AG10803 (cell line): Measurements from ENCODE around the gene KCNMA1.

Source experiments
- DNase-seq: peaks from one replicate; pipeline ENCODE4 v3.0.0; 2010; ENCODE audit warnings: low read depth
- H3K4me3 ChIP-seq: 2 replicates; pipeline ENCODE4 v1.5.1; 2011; ENCODE audit warnings: mild to moderate bottlenecking, low read length, control low read depth
- TF ChIP-seq, protein P1 (sequence below): conservative IDR thresholded peaks from 2 replicates; pipeline ENCODE4 v1.5.1; 2011; ENCODE audit warnings: mild to moderate bottlenecking, low read length, control low read depth, inconsistent platforms

Gene KCNMA1

DNA sequence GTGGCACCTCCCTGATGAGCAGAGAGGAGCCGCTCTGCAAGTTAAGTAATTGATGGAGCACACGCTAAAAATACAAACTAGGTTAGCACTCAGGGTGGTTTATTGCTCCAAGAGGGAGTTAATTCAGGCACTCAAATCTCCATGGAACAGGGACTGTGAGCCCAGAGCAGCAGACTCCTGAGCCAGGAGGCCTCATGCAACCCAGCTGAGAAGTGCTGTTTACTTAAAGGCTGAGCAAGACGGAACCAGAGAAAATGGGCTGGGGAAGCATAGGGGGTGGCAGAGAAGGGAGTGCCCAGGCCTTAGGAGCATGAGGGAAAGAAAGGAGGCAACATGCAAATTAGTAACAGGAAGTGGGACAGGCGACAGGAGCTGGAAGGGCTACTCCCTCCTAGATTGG, 174.1 kb downstream of the KCNMA1 start:
- no peak overlapping the region for H3K4me3 ChIP-seq
- no peak for DNase-seq
- TF ChIP-seq, protein P1, sequence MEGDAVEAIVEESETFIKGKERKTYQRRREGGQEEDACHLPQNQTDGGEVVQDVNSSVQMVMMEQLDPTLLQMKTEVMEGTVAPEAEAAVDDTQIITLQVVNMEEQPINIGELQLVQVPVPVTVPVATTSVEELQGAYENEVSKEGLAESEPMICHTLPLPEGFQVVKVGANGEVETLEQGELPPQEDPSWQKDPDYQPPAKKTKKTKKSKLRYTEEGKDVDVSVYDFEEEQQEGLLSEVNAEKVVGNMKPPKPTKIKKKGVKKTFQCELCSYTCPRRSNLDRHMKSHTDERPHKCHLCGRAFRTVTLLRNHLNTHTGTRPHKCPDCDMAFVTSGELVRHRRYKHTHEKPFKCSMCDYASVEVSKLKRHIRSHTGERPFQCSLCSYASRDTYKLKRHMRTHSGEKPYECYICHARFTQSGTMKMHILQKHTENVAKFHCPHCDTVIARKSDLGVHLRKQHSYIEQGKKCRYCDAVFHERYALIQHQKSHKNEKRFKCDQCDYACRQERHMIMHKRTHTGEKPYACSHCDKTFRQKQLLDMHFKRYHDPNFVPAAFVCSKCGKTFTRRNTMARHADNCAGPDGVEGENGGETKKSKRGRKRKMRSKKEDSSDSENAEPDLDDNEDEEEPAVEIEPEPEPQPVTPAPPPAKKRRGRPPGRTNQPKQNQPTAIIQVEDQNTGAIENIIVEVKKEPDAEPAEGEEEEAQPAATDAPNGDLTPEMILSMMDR: no peak

DNA sequence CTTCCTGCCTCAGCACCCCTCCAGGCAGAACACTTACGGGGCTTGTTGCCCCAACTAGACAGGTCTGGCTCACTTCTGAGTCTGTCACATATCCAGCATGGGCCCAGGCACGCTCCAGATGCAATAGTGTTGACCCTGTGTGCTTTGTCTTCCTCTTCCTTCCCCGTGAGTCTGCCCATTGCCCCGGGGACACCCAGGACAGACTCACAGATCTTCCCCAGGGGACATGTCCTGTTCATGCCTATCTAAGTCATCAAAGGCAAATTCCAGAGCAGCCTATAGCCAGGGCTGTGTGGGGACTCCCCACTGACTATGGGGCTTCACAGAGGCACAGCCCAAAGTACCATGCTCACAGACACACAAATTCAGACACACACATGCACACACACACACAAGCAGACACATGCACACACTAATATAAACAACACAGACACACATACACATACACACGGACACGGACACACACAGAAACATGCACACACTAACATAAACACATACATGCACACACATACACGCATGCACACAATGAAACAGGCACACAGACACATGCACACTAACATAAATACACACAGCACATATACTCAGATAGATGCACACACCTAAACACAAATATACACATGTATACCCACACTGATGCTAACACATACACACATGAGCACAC, 175.8 kb downstream of the KCNMA1 start:
- no peak for DNase-seq
- TF ChIP-seq, protein P1: no peak
- no peak overlapping the region for H3K4me3 ChIP-seq

DNA sequence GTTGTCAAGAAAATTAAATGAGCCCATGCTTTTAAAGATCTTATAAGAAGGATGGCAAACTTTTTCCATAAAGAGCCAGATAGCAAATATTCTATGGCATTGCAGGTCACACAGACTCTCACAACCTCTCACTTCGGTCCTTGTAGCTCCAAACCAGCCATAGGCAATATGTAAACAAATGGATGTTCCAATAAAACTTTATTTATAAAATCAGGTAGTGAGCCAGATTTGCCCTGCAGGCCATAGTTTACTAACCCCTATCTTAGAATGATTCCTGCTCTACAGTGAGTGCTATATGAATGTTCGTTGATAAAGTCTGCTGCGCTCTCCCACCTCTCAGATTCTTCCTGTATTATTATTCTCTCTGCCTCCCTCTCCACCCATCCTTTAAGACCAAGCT, 177.7 kb downstream of the KCNMA1 start:
- TF ChIP-seq, protein P1: no peak
- no peak overlapping the region for H3K4me3 ChIP-seq
- DNase-seq: no peak

DNA sequence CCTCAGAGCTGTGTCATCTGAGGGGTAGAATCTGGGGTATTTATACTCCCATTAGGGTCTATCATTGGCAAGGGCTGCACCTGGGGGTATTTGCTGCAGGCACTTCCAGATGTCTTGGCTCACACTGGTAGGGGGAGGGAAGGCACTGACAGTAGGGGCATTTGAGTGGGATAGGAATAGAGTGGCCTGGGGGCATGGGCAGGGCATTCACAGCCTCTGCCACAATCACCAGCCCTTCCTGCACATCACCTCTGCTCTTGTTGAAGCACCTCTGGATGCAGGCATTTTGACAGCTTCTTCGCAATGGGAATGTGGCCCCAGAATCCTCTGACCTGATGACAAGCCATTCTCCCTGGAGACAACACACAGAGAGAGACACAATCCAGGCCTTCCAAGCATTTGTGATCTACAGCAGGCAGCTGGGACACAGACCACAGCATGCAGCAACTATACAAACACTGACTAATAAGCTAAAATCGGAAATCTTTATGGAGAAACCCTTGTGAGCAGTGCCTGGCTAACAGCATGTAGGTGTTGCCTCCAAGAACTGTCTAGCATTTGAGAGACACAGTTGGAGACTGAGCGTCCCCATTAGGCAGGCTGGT, 178.5 kb downstream of the KCNMA1 start:
- DNase-seq: peak; percentile 76
- H3K4me3 ChIP-seq: no peak overlapping the region
- TF ChIP-seq, protein P1: no peak

DNA sequence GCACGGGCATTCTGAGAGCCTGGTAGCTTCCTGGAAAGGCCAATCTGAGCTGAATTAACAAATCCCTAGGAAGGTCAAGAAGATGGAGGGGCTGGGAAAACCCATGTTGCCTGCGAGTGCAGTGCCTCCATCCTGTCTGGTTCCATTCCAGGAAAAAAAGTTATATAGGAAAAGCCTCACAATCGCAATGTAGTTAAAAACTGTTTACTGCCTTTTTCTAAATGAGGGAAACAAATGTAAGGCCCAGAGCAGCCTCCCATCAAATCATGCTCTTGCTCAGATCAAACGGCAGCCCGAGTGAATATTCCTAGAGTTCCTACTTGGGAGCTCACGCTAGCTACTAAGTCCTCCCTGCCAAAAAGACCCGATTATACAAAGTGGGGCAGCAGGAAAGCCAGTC, 179.9 kb downstream of the KCNMA1 start:
- no peak overlapping the region for H3K4me3 ChIP-seq
- TF ChIP-seq, protein P1: no peak
- no peak for DNase-seq

DNA sequence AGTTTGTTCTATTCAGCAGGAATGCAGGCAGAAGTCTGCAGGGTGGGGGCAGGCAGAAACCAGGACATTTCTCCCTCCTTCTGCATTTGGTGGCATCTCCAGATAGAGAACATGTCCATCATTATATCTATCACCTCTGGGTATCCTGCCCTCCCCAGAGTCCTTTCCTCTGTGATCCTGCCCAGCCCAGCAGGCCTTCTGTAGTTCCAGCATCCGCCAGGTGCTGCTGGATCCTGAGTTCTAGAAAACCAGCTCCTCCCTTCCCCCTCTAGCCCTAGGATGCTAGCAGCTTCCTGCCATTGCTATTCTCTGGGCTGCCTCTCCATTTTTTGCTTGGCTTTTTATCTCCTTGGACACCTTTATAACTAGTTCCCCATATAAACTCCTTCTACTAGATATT, 180.3 kb downstream of the KCNMA1 start:
- H3K4me3 ChIP-seq: no peak overlapping the region
- no peak for DNase-seq
- TF ChIP-seq, protein P1: no peak

DNA sequence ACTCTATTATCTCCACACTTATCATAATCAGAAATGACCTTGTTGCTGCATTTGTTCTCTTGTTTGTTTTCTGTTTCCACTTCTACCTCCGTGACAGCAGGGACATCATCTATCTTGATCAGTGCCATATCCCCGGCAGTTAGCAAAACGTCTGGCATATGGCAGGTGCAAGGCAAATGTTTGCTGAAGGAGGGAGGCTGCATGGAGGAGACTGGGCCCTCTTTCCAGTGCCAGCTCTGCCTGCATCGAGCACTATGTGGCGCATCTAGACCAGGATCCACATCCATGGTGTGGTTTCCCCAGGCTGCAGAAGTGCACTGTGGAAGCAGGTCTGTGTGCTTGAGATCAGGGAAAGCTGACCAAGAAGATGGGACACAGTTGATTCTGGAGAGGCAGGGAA, 181.2 kb downstream of the KCNMA1 start:
- DNase-seq: no peak
- TF ChIP-seq, protein P1: peak; percentile 7; the same call in 1 of the 2 replicates
- no peak overlapping the region for H3K4me3 ChIP-seq
